Activated CD8-positive, alpha-beta T cell treated with anti-CD3 and anti-CD28 coated beads for 36 hours (primary cell): ENCODE data around the gene YWHAE. TPM values are rescaled to one million over a fixed set of nuclear protein-coding genes. Genes with fewer than 3 reads are reported as not detected.
"Not testable (repeated sequence)": the region's sequence is repeated elsewhere in the genome, so short reads cannot be mapped to it uniquely, and the experiment has no call there.

Source experiments
- ATAC-seq: fragments of 200-7000 bp; cut with Tn5 transposase; one replicate; pipeline ENCODE4 v1.10.0; 2021; ENCODE audit warnings: mild to moderate bottlenecking, moderate library complexity
- CTCF ChIA-PET: fragments of 350-600 bp; sonication (Branson Sonifier 250); formaldehyde crosslinking; loops from one replicate; lab custom pipeline; 2021; ENCODE audit warnings: antibody characterized with exemption; lab: Charles Lee
- POLR2A ChIA-PET: fragments of 350-600 bp; sonication (Branson Sonifier 250); formaldehyde crosslinking; loops from one replicate; lab custom pipeline; 2021; ENCODE audit warnings: antibody characterized with exemption; lab: Charles Lee
- DNase-seq: peaks from one replicate; pipeline ENCODE4 v3.0.0-alpha.2; 2020
- H3K27ac Mint-ChIP-seq: one replicate; pipeline ENCODE4 v1.8.0; 2021; ENCODE audit warnings: mild to moderate bottlenecking, mixed read lengths
- H3K27me3 Mint-ChIP-seq: one replicate; pipeline ENCODE4 v1.8.0; 2021; ENCODE audit warnings: mixed read lengths
- H3K36me3 Mint-ChIP-seq: one replicate; pipeline ENCODE4 v1.8.0; 2021; ENCODE audit warnings: low read depth, mixed read lengths
- H3K4me1 Mint-ChIP-seq: one replicate; pipeline ENCODE4 v1.8.0; 2021; ENCODE audit warnings: low read depth, mixed read lengths
- H3K4me3 Mint-ChIP-seq: one replicate; pipeline ENCODE4 v1.8.0; 2021; ENCODE audit warnings: mild to moderate bottlenecking, moderate library complexity, mixed read lengths
- H3K9me3 Mint-ChIP-seq: one replicate; pipeline ENCODE4 v1.8.0; 2021; ENCODE audit warnings: mixed read lengths
- CTCF ChIP-seq: fragments of 200-600 bp; IDR thresholded peaks from one replicate; pipeline ENCODE4 v1.8.0; 2022; ENCODE audit warnings: antibody characterized with exemption, mild to moderate bottlenecking
- intact Hi-C: fragments of 100-400 bp; cut with micrococcal nuclease; formaldehyde crosslinking; loops from one replicate; pipeline ENCODE4 v1.10.0; 2022
- total RNA-seq, 2 experiments: library from RNA; stranded (reverse); gene quantifications; one replicate each; pipeline ENCODE4 v1.2.3, GENCODE V29; 2021

YWHAE gene
- total RNA-seq, 2 experiments from 2014 or later: 425 to 440 TPM

- ChIA-PET CTCF (no interaction called here), POLR2A (no interaction called here)
- Mint-ChIP-seq H3K27ac (no peak overlapping the region), H3K27me3 (peaks cover 12% of the 10 kb centered on the region), H3K36me3 (no peaks in the 10 kb centered on the region), H3K4me1 (no peaks in the 10 kb centered on the region), H3K4me3 (no peak overlapping the region), H3K9me3 (no peaks in the 10 kb centered on the region)
- intact Hi-C loops: no loop called here
- no peak for TF ChIP-seq CTCF
- ATAC-seq: peak; percentile 53
- DNase-seq: no peak
Observed at GRCh38 chr17:1312261-1312870, 87.7 kb downstream of the YWHAE start.

GRCh38 chr17:1307829-1308228, 92.2 kb downstream of the YWHAE start:
- H3K27ac Mint-ChIP-seq, H3K36me3 Mint-ChIP-seq, ATAC-seq, intact Hi-C loops, H3K4me3 Mint-ChIP-seq, H3K4me1 Mint-ChIP-seq, DNase-seq, H3K9me3 Mint-ChIP-seq: not testable (repeated sequence)
- ChIA-PET POLR2A (interaction anchor here (0.6 kb wide), 1 partner anchor 121 kb away, joined by 3 read pairs; no protein-coding TSS in a partner anchor), CTCF (interaction anchor here (1.2 kb wide), 1 partner anchor 25 kb away, joined by 4 read pairs; no protein-coding TSS in a partner anchor)
- H3K27me3 Mint-ChIP-seq: peaks cover 14% of the 10 kb centered on the region

GRCh38 chr17:1304962-1305563, 95.0 kb downstream of the YWHAE start:
- Mint-ChIP-seq H3K27ac (no peak overlapping the region), H3K4me1 (no peaks in the 10 kb centered on the region), H3K4me3 (no peak overlapping the region), H3K36me3 (no peaks in the 10 kb centered on the region), H3K9me3 (no peaks in the 10 kb centered on the region), H3K27me3 (peaks cover 12% of the 10 kb centered on the region)
- ChIA-PET CTCF (no interaction called here), POLR2A (interaction anchor here (0.6 kb wide), 1 partner anchor 310 kb away, joined by 4 read pairs; no protein-coding TSS in a partner anchor)
- DNase-seq (no peak), ATAC-seq (no peak)
- intact Hi-C loops: no loop called here
- TF ChIP-seq CTCF: no peak

- H3K27me3 Mint-ChIP-seq: peaks cover 12% of the 10 kb centered on the region
- H3K9me3 Mint-ChIP-seq: no peaks in the 10 kb centered on the region
- intact Hi-C loops: no loop called here
- no peak for TF ChIP-seq CTCF
- H3K4me1 Mint-ChIP-seq: no peaks in the 10 kb centered on the region
- DNase-seq: no peak
- H3K4me3 Mint-ChIP-seq: no peak overlapping the region
- no peak overlapping the region for H3K27ac Mint-ChIP-seq
- H3K36me3 Mint-ChIP-seq: no peaks in the 10 kb centered on the region
- CTCF ChIA-PET: no interaction called here
- no peak for ATAC-seq
- POLR2A ChIA-PET: no interaction called here
Observed at GRCh38 chr17:1304522-1304921, 95.5 kb downstream of the YWHAE start.

- no peak for TF ChIP-seq CTCF
- Mint-ChIP-seq H3K36me3 (no peaks in the 10 kb centered on the region), H3K4me1 (peaks cover 12% of the 10 kb centered on the region), H3K9me3 (no peaks in the 10 kb centered on the region), H3K4me3 (no peak overlapping the region), H3K27ac (no peak overlapping the region), H3K27me3 (peaks cover 13% of the 10 kb centered on the region)
- intact Hi-C loops: no loop called here
- no peak for DNase-seq
- ChIA-PET POLR2A (no interaction called here), CTCF (no interaction called here)
- no peak for ATAC-seq
Observed at GRCh38 chr17:1302761-1303160, 97.3 kb downstream of the YWHAE start.
